SK-MEL-5 (cell line): ENCODE measurements around the gene STX1A. TPM values are rescaled to one million over a fixed set of nuclear protein-coding genes. Genes with fewer than 3 reads are reported as not detected.
"Not testable (repeated sequence)": the region's sequence is repeated elsewhere in the genome, so short reads cannot be mapped to it uniquely, and the experiment has no call there.

Source experiments
- DNase-seq: peaks from one replicate; pipeline ENCODE4 v3.0.0-alpha.2; 2016; ENCODE audit warnings: low read depth, low spot score
- in situ Hi-C: cut with HindIII; loops from 2 replicates; pipeline ENCODE4 v1.10.0; 2016; ENCODE audit warnings: low sequenced_read_pairs, high pct_unique_total_duplicates, low pct_unique_long_range_greater_than_20kb
- total RNA-seq: library from RNA; depleted of rRNA; stranded (reverse); fragments of >200 nt; shearing (Covaris generic); gene quantifications from 2 replicates; pipeline ENCODE4 v1.2.3, GENCODE V29; 2014

Gene STX1A
- total RNA-seq, 1 experiment from 2014 or later: 7.0 TPM

GRCh38 chr7:73700581-73701134 is 18.8 kb downstream of the STX1A start:
- in situ Hi-C loops: no loop called here
- no peak for DNase-seq

- DNase-seq: no peak
- in situ Hi-C loops: no loop called here
Observed at GRCh38 chr7:73700069-73700423, 19.4 kb downstream of the STX1A start.

- peak; percentile 24 for DNase-seq
- in situ Hi-C loops: no loop called here
Observed at GRCh38 chr7:73699370-73700068, 19.9 kb downstream of the STX1A start.

GRCh38 chr7:73698410-73698809 is 21.1 kb downstream of the STX1A start:
- in situ Hi-C loops: no loop called here
- DNase-seq: no peak

GRCh38 chr7:73696372-73696771 is 23.1 kb downstream of the STX1A start:
- in situ Hi-C loops: no loop called here
- no peak for DNase-seq

- in situ Hi-C loops: no loop called here
- DNase-seq: no peak
Observed at GRCh38 chr7:73690646-73691045, 28.8 kb downstream of the STX1A start.

- in situ Hi-C loops: no loop called here
Observed at GRCh38 chr7:73688288-73688687, 31.2 kb downstream of the STX1A start.

GRCh38 chr7:73685311-73685710 is 34.2 kb downstream of the STX1A start:
- in situ Hi-C loops: no loop called here
- DNase-seq: no peak

More at GRCh38 chr7:73688288-73688687, 31.2 kb downstream of the STX1A start:
- no peak for DNase-seq

- in situ Hi-C loops: no loop called here
- no peak for DNase-seq
Observed at GRCh38 chr7:73683788-73684693, 35.4 kb downstream of the STX1A start.

GRCh38 chr7:73683056-73683787 is 36.2 kb downstream of the STX1A start, which contains the start of the genes BUD23 and DNAJC30:
Gene BUD23, plus strand, starts transcription at chr7:73683597. Its CDS starts 29 bp downstream, at chr7:73683626.
Gene DNAJC30, minus strand, starts transcription at chr7:73683453. Its CDS starts 30 bp downstream, at chr7:73683423.
- peak; percentile 98 for DNase-seq
- in situ Hi-C loops: no loop called here

GRCh38 chr7:73682745-73683055 is 36.8 kb downstream of the STX1A start:
- DNase-seq: no peak
- in situ Hi-C loops: no loop called here

GRCh38 chr7:73681031-73681430 is 38.4 kb downstream of the STX1A start:
- no peak for DNase-seq

GRCh38 chr7:73680501-73680900 is 39.0 kb downstream of the STX1A start:
- in situ Hi-C loops: no loop called here
- no peak for DNase-seq

More at GRCh38 chr7:73681031-73681430, 38.4 kb downstream of the STX1A start:
- in situ Hi-C loops: no loop called here

GRCh38 chr7:73679709-73680108 is 39.8 kb downstream of the STX1A start:
- in situ Hi-C loops: no loop called here
- DNase-seq: no peak

GRCh38 chr7:73678862-73679261 is 40.6 kb downstream of the STX1A start:
- in situ Hi-C loops: no loop called here
- no peak for DNase-seq

GRCh38 chr7:73676062-73676461 is 43.4 kb downstream of the STX1A start:
- in situ Hi-C loops, DNase-seq: not testable (repeated sequence)

- DNase-seq: no peak
- in situ Hi-C loops: no loop called here
Observed at GRCh38 chr7:73674468-73675124, 44.9 kb downstream of the STX1A start.
